ENCODE measurements around the gene LSM6. TPM values are rescaled to one million over a fixed set of nuclear protein-coding genes. Genes with fewer than 3 reads are reported as not detected.
A peak's percentile ranks its signal among the peaks of the same experiment; 100 is the strongest.

Gene LSM6
- total RNA-seq, 1 donor from 2014 or later, result 60.4 TPM

- Mint-ChIP-seq H3K27me3 (no peaks in the 10 kb centered on the region), H3K27ac (no peak overlapping the region), H3K36me3 (ENCODE audit: low read depth) (no peaks in the 10 kb centered on the region), H3K4me3 (no peak overlapping the region), H3K4me1 (peaks cover 2% of the 10 kb centered on the region), H3K9me3 (peaks cover 9% of the 10 kb centered on the region)
- DNase-seq, result no peak
- intact Hi-C loops (cut with micrococcal nuclease), result no loop called here
These were observed 10.3 kb upstream of the LSM6 start for GRCh38 chr4:146165221-146165620.

DNA sequence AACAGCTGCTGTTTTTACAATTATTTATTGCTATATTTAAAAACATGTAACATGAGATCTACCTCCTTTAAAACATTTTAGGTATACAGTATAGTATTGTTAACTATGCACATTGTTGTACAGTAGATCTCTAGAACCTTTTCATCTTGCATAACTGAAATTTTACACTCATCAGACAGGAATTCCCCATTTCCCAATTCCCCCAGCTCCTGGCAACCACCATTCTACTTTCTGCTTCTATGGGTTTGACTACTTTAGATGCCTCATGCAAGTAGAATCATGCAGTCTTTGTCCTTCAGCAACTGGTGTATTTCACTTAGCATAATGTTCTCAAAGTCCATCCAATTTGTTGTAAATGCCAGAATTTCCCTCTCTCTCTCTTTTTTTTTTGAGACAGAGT lies 9.7 kb upstream of the LSM6 start:
- Mint-ChIP-seq H3K36me3 (ENCODE audit: low read depth) (no peaks in the 10 kb centered on the region), H3K4me1 (peaks cover 2% of the 10 kb centered on the region), H3K27me3 (peaks cover 2% of the 10 kb centered on the region), H3K4me3 (no peak overlapping the region), H3K27ac (no peak overlapping the region), H3K9me3 (peaks cover 9% of the 10 kb centered on the region)
- DNase-seq, result no peak
- intact Hi-C loops (cut with micrococcal nuclease), result no loop called here

GRCh38 chr4:146170149-146170548 lies 5.4 kb upstream of the LSM6 start:
- H3K27ac Mint-ChIP-seq, result no peak overlapping the region
- no peak for DNase-seq
- peaks cover 2% of the 10 kb centered on the region for H3K27me3 Mint-ChIP-seq

DNA sequence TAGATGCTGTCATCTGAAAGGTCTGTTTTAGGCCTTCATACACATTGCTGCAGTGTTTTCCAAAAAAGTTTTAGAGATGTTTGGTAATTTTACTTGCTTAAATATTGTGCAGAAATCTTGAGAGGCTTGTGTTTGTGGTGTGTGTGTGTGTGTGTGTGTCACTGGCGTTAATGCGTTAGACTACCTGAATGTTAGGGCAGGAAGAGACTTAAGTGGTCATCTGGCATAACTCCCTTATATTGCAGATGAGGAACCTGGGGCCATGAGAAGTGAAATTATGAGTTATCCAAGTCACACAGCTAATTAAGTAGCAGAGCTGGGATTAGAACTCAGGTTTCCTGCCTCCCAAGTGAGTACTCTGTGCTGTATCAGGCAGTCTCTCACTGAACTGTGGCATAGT lies 1.4 kb downstream of the LSM6 start:
- no peaks in the 10 kb centered on the region for H3K27me3 Mint-ChIP-seq
- H3K4me1 Mint-ChIP-seq, result peaks cover 31% of the 10 kb centered on the region
- H3K4me3 Mint-ChIP-seq, result peak overlapping the region; percentile 84
- DNase-seq, result no peak
- intact Hi-C loops (cut with micrococcal nuclease), result loop anchor here (1.0 to 10.0 kb wide), 4 partner anchors 80 to 352 kb away; partner anchors contain the start of genes SLC10A7 and ZNF827
- H3K9me3 Mint-ChIP-seq, result no peaks in the 10 kb centered on the region
- peaks cover 13% of the 10 kb centered on the region for H3K36me3 Mint-ChIP-seq (ENCODE audit: low read depth)
- peak overlapping the region; percentile 22 for H3K27ac Mint-ChIP-seq

More at GRCh38 chr4:146170149-146170548, 5.4 kb upstream of the LSM6 start:
- intact Hi-C loops (cut with micrococcal nuclease), result loop anchor here (10.0 kb wide), 1 partner anchor 345 kb away; no protein-coding TSS in a partner anchor
- no peaks in the 10 kb centered on the region for H3K36me3 Mint-ChIP-seq (ENCODE audit: low read depth)
- no peak overlapping the region for H3K4me3 Mint-ChIP-seq
- H3K9me3 Mint-ChIP-seq, result no peaks in the 10 kb centered on the region
- H3K4me1 Mint-ChIP-seq, result no peaks in the 10 kb centered on the region

DNA sequence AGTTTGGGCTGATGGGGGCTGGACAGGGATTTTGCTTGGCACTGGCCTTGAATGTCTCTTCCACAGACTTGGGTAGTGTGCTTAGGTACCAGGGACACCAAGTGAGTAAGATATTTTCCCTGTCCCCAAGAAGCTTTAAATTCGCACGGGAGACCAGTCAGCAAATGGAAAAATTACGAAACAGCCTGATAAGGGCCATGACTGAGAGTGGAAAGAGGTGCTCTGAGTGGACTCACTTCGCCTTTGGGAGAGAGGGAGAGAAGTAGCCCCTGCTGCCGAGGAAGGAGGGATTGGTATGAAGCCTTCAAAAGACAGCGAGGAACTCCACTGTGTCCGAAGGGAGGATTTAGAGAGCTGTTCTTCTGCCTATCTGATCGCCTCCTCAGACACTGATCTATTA lies 2.6 kb downstream of the LSM6 start:
- no peak overlapping the region for H3K27ac Mint-ChIP-seq
- no peak for DNase-seq
- H3K27me3 Mint-ChIP-seq, result no peaks in the 10 kb centered on the region
- no peaks in the 10 kb centered on the region for H3K9me3 Mint-ChIP-seq
- H3K4me3 Mint-ChIP-seq, result peak overlapping the region; percentile 12
- peaks cover 19% of the 10 kb centered on the region for H3K36me3 Mint-ChIP-seq (ENCODE audit: low read depth)
- intact Hi-C loops (cut with micrococcal nuclease), result loop anchor here (5.0 to 10.0 kb wide), 2 partner anchors 81 to 353 kb away; no protein-coding TSS in a partner anchor
- peaks cover 37% of the 10 kb centered on the region for H3K4me1 Mint-ChIP-seq

- Mint-ChIP-seq H3K4me3 (no peak overlapping the region), H3K4me1 (peaks cover 38% of the 10 kb centered on the region), H3K9me3 (no peaks in the 10 kb centered on the region), H3K36me3 (ENCODE audit: low read depth) (peaks cover 25% of the 10 kb centered on the region), H3K27me3 (no peaks in the 10 kb centered on the region), H3K27ac (no peak overlapping the region)
- intact Hi-C loops (cut with micrococcal nuclease), result loop anchor here (5.0 to 10.0 kb wide), 2 partner anchors 83 to 355 kb away; no protein-coding TSS in a partner anchor
- no peak for DNase-seq
These were observed 4.4 kb downstream of the LSM6 start for GRCh38 chr4:146179784-146180370.

DNA sequence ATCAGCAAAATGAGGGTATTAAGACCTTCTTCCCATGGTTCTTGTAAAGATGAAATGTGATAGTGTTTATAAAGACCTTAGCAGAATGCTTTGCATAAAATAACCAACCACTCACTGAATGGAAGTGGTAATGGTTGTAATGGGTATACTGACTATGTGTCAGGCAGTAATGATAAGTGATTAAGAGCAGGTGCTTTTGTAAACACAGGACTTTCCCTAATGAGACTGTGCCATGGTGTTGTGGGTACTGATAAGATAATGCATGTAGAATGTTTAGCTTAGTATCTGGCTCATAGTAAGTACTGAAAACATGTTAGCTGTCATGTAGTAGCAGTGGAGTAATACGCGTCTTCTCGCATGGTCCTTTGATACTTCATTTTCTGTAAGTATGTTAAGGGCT lies 6.9 kb downstream of the LSM6 start:
- Mint-ChIP-seq H3K4me1 (peaks cover 32% of the 10 kb centered on the region), H3K9me3 (no peaks in the 10 kb centered on the region), H3K36me3 (ENCODE audit: low read depth) (peaks cover 38% of the 10 kb centered on the region), H3K4me3 (no peak overlapping the region), H3K27ac (no peak overlapping the region), H3K27me3 (no peaks in the 10 kb centered on the region)
- intact Hi-C loops (cut with micrococcal nuclease), result no loop called here
- DNase-seq, result no peak

- Mint-ChIP-seq H3K27me3 (no peaks in the 10 kb centered on the region), H3K27ac (no peak overlapping the region), H3K9me3 (no peaks in the 10 kb centered on the region), H3K36me3 (ENCODE audit: low read depth) (peaks cover 40% of the 10 kb centered on the region), H3K4me1 (peaks cover 28% of the 10 kb centered on the region), H3K4me3 (no peak overlapping the region)
- DNase-seq, result no peak
- intact Hi-C loops (cut with micrococcal nuclease), result no loop called here
These were observed 7.7 kb downstream of the LSM6 start for GRCh38 chr4:146183209-146183608.

DNA sequence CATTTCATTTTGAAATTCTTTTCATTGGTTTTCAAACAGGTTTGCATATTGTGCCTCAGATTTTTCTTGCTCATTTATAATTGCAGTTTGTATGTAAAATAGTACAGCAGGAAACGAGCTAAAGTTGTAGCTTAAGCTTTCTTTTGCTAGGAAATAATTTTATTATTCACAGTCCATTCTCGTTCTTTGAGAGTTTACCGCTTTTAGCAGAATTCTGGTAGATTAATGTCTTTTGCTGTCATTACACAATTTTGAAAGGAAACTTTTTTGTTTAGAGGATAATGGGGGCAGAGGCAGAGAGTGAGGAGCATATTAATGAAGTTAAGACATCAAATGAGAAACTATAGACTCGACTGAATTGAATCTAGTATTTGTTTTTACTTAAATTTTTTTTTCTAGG lies 10.5 kb downstream of the LSM6 start:
- Mint-ChIP-seq H3K4me1 (peaks cover 11% of the 10 kb centered on the region), H3K27ac (no peak overlapping the region), H3K9me3 (no peaks in the 10 kb centered on the region), H3K27me3 (no peaks in the 10 kb centered on the region), H3K36me3 (ENCODE audit: low read depth) (peaks cover 44% of the 10 kb centered on the region), H3K4me3 (no peak overlapping the region)
- intact Hi-C loops (cut with micrococcal nuclease), result no loop called here
- DNase-seq, result no peak

DNA sequence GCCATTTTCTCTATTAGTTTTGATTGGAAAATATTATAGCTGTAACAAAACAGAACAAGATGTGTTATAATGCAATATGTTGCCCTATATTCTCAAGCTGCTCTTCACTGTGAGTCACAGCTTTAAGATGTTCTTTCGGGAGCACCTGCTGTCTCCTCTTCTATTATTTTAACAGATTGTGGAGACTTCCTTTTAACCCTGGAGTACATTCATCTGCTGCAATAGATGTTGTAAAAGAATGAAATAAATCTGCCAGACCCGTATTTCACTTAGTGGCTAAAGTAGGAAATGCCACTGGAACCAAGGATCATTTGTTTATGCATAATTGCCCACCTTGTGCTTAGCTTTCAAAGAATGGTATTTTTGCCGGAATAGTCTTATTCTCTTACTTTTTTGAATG lies 11.1 kb downstream of the LSM6 start:
- no peaks in the 10 kb centered on the region for H3K27me3 Mint-ChIP-seq
- no peak for DNase-seq
- no peaks in the 10 kb centered on the region for H3K9me3 Mint-ChIP-seq
- no peak overlapping the region for H3K4me3 Mint-ChIP-seq
- H3K27ac Mint-ChIP-seq, result no peak overlapping the region
- intact Hi-C loops (cut with micrococcal nuclease), result no loop called here
- H3K4me1 Mint-ChIP-seq, result peaks cover 9% of the 10 kb centered on the region
- H3K36me3 Mint-ChIP-seq (ENCODE audit: low read depth), result peaks cover 49% of the 10 kb centered on the region

DNA sequence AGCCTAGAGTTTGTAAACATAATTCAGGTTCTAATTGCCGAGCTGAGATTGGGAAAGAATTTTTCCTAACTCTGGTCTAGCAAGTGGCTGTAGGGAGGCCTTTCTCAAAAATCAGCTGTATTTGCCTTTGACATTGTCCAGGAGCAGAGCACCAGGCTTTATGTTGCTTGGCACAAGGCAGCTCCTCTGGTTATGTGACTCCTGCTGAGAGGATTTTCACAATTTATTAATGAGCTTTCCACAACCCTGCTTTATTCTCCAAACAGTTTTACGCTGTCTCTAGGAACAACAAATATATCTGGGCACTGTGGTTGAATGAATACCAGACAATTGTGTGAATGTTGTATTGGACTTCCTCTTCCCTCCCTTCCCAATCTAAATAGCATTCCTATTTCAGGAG lies 14.9 kb downstream of the LSM6 start:
- DNase-seq, result no peak
- Mint-ChIP-seq H3K27me3 (no peaks in the 10 kb centered on the region), H3K27ac (no peak overlapping the region), H3K4me1 (no peaks in the 10 kb centered on the region), H3K9me3 (no peaks in the 10 kb centered on the region), H3K36me3 (ENCODE audit: low read depth) (peaks cover 38% of the 10 kb centered on the region), H3K4me3 (no peak overlapping the region)
- intact Hi-C loops (cut with micrococcal nuclease), result no loop called here

GRCh38 chr4:146191766-146192458 lies 16.4 kb downstream of the LSM6 start:
- Mint-ChIP-seq H3K27ac (no peak overlapping the region), H3K4me3 (no peak overlapping the region), H3K27me3 (no peaks in the 10 kb centered on the region), H3K36me3 (ENCODE audit: low read depth) (peaks cover 34% of the 10 kb centered on the region), H3K9me3 (no peaks in the 10 kb centered on the region), H3K4me1 (no peaks in the 10 kb centered on the region)
- intact Hi-C loops (cut with micrococcal nuclease), result no loop called here
- DNase-seq, result no peak

- intact Hi-C loops (cut with micrococcal nuclease), result no loop called here
- H3K9me3 Mint-ChIP-seq, result no peaks in the 10 kb centered on the region
These were observed 18.1 kb downstream of the LSM6 start for GRCh38 chr4:146193628-146194027.

DNA sequence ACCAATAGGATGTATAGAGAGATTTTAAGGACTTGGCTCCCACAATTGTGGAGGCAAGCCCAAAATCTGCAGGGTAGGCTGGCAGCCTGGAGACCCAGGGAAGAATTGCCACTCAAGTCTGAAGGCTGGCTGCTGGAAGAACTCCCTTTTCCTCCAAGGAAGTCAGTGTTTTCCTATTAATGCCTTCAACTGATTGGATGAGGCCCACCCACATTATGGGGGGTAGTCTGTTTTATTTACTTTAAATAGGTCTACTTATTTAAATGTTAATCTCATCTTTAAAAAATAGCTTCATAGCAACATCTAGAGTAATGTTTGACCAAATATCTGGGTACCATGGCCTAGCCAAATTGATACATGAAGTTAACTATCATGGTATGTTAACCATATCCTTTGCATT lies 18.7 kb downstream of the LSM6 start:
- H3K27me3 Mint-ChIP-seq, result no peaks in the 10 kb centered on the region
- no peak overlapping the region for H3K4me3 Mint-ChIP-seq
- H3K27ac Mint-ChIP-seq, result no peak overlapping the region
- H3K4me1 Mint-ChIP-seq, result no peaks in the 10 kb centered on the region
- H3K36me3 Mint-ChIP-seq (ENCODE audit: low read depth), result peaks cover 21% of the 10 kb centered on the region
- no peaks in the 10 kb centered on the region for H3K9me3 Mint-ChIP-seq
- DNase-seq, result no peak
- intact Hi-C loops (cut with micrococcal nuclease), result no loop called here

More at GRCh38 chr4:146193628-146194027, 18.1 kb downstream of the LSM6 start:
- no peak for DNase-seq
- no peaks in the 10 kb centered on the region for H3K27me3 Mint-ChIP-seq
- no peak overlapping the region for H3K4me3 Mint-ChIP-seq
- peaks cover 24% of the 10 kb centered on the region for H3K36me3 Mint-ChIP-seq (ENCODE audit: low read depth)
- no peak overlapping the region for H3K27ac Mint-ChIP-seq
- H3K4me1 Mint-ChIP-seq, result no peaks in the 10 kb centered on the region
